ENCODE data around the gene LRRC27.

LRRC27 gene

DNA sequence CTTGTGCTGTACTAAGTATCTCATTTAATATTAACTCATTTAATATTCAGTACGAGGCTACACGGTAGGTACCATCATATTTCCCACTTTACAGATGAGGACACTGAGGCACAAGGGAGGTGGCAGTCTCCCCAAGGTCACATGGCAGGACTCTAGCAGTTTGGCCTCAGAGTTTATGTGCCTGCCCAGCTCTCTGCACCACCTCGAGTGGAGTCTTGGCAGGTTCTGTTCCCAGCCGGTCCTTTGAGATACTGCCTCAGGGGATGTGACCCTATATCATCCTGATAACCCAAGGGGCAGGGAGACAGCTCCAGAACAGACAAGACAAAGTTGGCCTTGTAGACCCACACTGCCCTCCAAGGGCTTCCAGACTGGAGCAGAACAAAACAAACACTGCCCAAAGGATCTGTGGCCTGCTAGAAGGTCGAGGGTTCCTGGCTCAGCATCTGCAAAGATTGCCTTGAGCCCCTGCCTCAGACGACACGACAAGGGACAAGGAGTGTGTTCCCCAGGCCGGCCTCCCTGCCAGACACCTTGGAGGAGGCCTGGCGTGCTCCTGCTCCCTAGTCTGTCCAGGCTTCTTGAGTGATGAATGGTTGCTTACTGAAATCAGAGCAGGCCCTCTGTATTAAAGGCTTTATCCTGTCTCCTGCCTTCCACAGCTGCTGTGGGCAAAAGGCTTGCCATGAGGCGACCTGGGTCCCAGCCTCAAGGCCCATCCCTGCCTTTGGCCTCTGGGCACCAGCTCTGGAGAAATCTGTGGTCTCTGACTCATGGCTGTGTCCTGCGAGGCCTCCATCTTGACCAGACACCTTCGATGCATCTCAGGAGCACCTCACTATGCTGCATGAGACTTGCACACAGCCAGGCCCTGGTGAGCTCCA is 61.1 kb downstream of the LRRC27 start:
- DNase-seq = no peak

DNA sequence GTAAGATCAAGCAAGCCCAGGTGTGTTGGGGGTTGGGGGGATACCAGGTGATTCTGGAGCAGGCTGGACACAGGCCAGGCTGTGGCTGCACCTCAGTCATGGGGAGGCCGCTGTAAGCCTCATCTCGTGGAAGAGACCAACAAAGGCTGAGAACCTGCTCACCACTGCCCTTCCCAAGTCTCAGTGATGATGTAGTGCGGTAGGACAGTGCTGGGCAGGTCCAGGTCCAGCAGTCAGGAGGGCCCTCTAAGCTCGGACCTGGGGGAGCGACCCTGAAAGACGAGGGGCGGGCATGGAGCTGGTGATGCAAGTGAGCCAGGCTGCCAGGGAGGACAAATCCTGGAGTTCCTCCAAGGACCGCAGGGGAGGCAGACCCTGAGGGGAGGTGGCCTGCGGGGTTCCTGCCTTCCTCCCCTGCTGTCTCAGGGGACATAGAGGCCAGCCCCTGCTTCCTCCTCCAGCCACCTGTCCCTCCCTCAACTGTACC is 61.7 kb downstream of the LRRC27 start:
- DNase-seq = no peak

DNA sequence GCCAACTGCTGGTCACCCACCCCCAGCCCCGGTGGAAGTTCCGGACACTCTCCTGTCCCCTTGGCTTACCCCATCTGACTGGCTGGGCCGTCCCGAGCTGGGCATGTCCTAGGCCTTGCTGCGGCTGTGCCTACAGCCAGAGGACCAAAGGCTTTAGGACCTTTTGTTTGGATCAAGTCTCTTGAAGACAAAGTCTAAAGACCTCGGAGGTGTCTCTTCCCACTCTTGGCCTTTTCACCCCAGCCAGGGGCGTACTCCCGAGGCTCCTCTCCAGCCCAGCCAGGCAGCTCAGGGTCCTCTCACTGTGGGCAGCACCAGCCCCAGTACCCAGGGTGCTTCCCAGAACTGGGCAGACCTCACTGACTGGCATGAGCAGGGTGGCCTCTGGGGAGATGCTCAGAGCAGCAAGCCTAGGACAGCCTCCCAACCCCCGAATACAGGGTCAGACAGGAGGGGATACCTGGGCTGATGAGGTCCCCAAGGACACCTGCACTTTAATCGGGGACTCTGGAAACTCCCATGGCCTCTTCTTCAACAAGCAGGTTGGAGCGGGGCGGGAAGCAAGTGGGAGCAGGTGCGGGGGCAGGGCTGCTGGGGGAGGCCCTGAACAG is 62.3 kb downstream of the LRRC27 start:
- no peak for DNase-seq

DNA sequence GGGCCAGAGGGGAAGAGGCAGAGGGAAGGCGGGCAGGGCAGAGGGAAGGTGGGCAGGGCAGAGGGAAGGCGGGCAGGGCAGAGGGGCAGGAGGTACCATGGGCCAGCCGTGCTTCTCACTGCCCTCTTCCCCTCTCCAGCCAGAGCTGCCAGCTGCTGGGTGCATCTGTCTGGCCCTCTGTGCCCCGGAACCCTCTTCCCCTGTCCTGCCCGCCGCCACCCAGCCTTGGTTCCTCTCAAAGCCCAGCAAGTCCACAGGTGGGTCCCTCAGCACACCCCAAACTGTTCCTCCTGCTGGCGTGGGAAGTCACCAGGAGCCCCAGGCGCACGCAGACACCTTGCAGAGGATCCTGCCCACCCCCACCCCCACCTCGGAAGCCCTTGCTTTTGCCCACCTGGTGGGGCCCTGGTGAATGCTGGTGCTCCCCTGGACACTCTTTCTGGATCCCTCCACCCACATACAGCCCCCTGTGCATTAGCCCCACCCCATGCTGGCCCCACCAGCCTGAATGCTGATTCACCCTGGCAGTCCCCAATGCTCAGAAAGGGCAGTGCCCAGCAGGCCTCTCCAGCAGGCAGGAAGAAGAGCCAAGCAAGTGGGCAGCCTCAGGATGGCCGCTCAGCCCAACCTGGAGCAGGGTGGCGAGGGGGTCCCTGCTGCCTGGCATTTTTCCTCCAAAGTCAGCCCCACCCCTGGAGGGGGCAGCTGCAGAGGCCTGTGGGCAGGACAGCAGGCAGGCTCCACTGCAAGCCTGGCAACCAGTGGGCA is 63.1 kb downstream of the LRRC27 start:
- DNase-seq = no peak

DNA sequence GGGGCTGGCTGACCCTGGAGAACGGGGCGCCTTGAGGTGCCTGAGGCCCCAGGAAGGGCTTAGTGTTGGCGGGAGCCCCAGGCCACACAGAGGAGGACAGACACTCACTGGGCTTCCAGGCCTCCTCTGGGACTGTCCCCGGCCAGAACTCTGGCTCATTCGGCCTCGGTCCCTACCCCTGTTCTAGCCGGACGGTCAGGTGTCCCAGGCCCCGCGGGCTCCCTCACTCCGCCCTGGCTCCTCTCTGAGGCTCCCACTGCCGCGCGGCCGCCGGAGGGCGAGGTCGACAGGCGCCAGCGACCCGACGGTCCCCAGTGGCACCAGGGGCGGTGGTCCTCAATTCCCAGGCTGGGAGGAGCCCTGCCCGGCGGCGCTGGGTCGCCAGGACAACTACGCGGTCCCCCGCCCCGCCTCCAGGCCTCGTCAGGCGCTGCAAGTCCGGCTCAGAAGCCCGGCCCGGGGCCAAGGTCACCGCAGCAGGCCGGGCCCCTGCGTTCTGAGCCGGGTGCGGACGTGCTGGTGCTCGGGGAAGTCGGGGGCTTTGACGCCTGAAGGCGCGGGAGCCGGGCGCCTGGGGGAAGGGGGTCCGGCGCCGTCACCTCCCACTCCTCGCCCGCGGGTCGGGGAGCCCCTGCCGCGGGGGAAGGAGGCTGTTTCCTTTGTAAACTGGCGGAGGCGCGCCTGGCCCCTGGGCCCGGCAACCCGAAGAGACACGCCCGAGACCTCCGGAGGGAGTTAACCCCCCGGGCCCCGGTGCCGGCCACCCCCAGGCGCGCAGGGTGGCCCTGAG is 63.9 kb downstream of the LRRC27 start:
- DNase-seq = peak; percentile 50

DNA sequence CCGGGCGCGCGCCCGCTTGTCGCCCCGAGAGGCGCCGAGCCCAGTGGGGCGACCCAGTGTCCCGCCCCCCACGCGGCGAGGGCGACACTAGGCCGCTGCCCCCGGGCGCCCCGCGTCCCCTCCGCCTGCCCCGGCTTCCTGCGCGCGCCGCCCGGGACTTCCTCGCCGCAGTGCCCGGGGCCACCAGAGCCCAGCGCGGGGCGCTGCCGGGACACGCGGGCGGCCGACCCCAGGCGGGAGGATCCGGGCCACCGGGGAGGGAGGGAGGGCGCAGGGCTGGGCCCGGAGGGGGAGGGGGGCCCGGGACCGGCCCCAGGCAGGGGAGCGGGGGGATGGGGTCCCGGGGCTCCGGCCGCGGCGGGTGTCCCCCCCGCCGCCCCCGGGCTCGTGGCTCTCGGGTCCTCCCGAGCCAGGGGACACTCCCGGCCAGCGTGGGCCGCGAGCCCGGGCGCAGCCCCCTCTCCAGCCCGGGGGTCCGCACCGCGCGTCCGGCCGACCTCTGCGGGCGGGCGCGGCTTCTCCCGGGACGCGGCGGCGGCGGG is 64.6 kb downstream of the LRRC27 start:
- peak; percentile 79 for DNase-seq

DNA sequence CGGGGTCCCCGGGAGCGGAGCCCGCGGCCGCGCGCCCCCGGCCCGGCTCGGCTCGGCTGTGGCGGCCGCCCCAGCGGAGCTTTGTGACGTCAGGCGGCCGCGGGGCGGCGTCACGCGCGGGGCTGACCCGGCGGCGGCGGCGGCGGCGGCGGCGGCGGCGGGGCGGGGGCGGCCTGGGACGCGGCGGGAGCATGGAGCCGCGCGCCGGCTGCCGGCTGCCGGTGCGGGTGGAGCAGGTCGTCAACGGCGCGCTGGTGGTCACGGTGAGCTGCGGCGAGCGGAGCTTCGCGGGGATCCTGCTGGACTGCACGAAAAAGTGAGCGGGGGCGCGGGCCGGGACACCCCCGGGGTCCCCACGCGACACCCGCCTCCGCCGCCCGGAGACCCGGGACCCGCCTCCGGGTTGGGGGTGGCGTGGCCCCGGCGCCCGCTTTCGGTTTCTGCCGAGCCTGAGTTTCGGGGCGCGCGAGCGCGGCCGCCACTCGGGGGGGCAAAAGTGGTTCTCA is 65.1 kb downstream of the LRRC27 start, which contains the start of gene PWWP2B:
PWWP2B (plus strand) TSS at position 165 of the 506 bp plus-strand sequence; CDS start at position 192, 27 bp downstream.
- peak; percentile 67 for DNase-seq

DNA sequence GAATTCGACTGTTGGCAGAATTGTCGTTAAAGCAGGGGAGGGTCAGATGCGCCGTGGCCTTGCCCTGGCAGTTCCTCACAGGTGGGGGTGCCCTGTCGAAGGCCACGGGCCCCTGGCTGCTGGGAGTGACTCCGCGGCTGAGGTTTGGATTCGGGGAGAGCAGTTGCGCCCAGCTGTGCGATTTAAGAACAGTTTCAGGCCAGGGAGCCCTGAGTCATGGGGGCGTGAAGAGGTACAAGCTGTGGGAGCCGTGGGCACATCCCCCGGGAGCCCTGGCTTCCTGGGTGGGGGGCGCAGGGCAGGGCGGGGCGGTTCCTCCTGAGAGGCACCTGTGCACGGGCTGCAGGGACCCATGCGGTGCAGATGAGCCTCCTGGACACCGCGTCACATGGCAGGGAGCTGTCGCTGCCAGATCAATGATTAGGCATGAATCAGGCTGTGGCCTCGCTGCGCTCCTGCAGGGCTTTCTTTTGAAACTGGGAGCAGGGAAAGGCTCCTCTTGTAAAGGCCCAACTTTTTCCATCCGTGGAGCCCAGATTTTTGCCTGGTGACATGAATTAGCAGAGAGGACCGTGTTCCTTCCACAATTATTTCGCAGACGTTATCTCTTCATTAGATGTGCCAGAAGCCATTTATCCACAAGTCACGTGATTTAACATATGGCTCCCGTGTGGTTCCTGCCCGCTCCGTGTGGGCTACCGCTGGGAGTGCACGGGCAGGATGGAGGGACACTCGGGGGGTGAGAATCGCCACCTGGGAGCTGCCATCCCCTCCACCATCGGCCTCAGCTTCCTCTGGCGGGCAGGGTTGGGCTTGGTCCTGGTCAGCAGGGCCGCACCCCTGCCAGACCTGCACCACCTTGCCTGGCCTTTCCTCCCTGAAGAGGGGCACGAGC is 65.9 kb downstream of the LRRC27 start:
- DNase-seq = peak; percentile 46

DNA sequence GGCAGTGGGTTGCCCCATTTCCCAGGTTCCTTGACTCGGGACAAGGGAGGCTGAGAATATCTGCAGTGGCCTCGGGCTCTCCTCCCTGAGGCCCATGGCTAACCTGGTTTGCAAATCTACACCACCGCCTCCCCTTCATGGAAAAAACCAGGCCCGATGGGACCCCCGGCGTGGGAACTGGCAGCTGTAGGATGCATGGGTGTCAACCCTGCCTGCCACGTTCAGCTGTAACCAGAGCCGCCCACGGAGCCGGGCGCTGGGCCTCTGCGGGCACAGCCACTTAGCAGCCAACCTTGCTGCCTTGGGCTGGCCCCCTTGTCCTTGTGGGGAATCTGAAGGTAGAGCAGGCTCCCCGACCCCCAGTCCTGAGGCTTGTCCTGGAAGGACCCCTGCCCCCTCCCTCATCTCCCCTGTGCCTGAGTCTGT is 66.6 kb downstream of the LRRC27 start:
- no peak for DNase-seq

DNA sequence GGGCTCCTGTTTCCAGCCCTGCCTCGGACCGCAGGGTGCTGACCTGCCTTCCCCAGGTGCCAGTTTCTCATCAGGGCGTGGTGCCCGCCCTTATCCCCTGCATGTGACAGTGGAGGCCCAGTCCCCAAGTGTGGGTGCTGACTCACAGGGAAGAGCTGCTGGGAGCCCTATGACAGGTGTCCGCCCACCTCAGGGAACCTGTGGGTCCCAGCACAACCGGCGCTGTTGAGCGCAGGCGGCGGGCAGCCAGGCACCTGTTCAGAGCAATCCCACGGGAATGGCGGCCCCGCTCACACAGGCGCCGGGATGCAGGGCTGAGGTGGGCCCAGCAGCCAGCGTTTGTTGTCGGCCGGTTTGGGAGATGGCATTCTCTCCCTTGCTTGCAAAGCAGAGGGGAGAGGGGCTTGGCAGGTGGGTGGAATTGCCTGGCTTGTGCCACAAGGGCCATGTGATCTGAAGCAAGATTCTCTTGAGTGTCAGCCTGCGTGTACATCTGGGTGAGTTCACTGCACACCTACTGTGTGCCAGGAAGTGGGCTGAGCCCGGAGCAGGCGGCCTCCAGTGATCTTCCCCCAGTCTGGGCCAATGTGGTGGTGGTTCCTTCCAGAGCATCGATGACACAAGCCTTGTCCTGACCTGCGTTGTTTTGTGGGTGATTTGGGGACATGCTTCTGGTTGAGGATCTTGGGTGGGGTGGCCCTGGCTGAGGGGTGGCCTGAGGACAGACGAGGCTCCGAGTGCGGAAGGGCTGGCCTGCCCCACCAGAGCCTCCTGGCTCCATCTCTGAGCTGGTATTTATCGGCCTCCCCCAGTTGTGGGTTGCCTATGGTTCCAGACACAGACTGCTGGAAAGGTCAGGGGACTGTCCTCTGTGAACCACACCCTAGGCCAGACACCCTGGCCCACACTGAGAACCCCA is 67.4 kb downstream of the LRRC27 start:
- no peak for DNase-seq

DNA sequence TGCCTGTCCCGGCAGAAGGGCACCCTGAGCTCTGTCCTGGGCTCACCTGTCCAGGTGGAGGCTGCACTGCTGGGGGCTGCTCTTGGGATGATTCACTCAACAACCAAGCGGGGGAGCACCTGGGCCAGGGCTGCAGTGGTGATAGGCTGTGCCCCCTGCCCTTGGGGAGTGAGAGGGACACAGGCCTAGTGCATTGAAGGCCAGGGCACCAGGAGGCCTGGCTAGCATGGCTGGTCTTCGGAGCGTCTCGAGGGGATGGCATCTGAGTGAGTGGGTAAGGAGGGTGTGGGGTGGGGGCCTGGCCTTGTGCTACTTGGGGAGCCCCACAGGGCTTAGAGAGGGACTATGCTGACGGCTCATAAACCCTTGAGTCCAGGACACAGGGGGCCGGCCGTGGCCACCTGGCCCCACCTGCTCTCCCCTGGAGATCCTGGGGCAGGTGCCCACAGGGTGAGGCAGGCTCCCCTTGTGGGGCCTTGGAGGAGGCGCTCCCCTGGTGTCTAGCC is 68.1 kb downstream of the LRRC27 start:
- DNase-seq = no peak

DNA sequence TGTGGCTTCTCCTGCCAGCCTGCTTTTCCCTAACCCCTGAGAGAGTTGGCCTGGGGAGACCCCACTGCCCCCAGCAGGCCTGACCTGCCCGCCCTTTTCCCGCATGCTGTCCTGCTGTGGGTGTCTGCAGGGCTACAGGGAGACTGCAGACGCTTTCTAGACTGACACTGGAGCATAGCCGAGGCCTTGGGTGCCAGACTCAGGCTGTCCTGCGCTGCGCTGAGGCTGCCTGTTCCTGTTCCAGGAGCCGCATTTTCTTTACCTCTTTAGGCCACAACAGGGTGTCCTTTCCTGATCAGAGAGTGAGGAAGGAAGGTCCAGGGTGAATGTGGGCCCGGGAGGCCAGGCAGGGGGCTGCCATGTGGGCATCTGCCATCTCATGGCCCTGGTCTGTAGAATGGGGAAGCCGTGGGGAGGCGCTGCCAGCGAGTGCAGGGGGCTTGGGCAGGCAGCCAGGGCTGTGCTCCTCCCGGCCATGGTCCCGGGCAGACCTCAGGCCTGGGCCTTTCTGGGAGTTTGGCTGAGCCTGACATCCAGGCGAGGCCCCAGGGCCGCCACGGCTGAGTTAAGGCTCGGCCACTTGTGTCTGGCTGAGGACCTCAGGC is 68.7 kb downstream of the LRRC27 start:
- no peak for DNase-seq

DNA sequence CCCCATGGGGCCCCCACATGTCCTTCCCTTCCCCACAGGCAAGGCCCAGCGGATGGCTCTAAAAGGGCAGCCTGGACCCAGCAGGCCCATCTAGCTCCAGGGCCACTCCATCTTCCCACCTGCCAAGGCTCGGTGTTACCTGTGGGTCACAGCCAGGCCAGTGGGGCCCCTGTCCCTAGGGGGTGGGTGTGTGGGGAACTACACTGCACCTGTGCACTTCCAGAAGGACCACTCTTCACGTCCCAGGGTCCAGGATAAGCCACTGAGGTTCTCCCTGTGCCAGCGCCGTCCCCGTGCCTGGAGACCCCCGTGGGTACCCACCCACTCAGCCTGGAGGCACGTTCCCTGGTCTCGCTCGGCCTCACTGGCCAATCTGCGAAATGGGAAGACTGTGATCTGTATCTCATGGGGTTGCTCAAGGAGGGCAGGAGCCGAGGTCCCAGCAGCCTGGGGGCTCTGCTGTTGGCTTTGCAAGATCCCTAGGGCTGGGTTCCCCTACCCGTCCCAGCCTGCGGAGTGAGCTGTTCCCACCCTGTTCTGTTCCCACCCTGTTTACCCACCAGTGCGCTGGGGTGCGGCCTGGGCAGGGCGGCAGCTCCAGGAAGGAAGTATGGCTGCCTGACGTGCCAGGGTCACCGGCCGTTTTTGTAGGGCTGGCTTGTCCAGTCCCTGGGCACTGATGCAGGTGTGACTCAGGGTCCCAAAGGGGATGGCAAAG is 69.6 kb downstream of the LRRC27 start:
- no peak for DNase-seq

DNA sequence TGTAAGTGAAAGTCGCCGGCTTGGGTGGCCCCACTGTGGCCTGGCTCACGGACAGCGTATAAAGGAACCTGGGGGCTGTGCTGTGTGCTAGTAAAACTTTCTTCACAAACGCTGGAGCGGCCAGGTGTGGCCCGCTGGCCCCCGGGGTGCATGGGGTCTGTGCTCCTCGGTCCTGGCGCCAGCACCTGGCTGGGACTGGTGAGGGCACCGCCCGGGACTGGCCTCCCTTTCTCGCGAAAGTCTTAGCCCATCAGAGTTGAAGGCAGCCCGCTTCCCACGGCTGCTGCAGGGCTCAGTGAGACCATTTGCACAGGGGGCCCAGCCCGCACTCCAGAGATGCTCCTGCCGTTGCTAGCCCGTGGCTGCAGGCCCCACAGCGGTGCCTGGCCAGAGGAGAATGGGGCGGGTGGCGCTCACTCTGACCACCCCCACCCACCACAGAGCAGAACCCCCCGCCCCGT is 70.8 kb downstream of the LRRC27 start:
- DNase-seq = no peak

DNA sequence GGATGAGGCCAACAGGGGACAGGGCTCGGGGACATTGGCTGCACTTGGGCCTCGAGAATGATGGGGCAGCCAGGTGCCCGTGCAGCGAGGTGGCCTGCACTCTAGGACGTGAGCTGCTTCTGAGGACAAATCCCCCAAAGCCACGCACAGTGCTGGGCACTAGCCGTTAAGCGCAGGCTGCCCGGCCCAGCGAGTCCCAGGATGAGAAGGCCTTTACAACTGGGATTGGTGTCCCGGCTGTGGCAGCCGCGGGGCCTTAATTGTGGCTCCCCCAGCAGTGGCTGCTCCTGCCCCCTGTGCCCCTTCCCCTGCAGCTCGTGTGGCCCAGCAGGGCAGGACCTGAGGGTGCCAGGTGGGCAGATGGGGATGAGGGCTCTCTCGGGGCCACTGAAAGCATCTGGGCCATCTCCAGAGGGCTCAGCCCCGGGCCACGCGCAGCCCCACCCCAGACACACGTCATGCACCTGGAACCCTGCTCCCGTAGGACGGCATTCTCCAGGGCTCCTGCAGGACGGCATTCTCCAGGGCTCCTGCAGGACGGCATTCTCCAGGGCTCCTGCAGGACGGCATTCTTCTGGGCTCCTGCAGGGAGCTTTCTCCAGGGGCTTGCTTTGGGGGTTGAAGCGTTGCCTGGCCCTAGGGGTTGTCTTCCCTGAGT is 71.6 kb downstream of the LRRC27 start:
- no peak for DNase-seq

DNA sequence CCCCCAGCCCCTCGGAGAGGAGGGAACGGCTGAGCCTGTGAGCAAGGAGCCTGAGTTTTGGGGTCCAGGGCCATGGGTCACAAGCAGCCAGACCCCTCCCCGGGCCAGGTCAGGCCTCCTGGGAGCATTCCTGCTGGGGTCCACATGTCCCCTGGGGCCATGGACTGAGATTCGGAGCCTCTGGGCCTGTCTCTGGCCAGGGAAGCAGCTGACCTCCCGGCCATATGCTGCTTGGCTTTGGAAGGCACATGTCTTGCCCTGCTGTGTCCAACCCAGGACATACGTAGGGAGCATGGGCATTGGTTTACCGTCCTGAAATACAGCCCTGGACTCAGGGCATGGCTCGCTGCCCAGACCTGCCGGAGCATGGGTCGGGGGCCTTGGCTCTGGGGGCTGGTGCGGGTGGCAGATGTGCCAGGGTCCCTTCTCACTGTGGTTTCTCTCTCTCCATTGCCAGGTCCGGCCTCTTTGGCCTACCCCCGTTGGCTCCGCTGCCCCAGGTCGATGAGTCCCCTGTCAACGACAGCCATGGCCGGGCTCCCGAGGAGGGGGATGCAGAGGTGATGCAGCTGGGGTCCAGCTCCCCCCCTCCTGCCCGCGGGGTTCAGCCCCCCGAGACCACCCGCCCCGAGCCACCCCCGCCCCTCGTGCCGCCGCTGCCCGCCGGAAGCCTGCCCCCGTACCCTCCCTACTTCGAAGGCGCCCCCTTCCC is 72.3 kb downstream of the LRRC27 start:
- no peak for DNase-seq

DNA sequence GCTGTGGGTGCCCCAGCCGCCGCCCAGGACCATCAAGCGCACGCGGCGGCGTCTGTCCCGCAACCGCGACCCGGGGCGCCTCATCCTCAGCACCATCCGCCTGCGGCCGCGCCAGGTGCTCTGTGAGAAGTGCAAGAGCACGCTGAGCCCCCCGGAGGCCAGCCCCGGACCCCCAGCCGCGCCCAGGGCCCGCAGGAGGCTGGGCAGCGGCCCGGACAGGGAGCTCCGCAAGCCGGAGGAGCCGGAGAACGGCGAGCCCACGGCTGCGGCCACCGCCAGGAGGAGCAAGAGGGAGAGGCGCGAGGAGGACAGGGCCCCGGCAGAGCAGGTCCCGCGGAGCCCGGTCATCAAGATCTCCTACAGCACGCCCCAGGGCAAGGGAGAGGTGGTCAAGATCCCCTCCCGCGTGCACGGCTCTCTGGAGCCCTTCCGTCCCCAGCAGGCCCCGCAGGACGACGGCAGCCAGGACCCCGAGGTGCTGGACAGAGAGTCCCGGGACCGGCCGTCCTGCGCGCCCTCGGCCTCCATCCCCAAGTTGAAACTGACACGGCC is 73.0 kb downstream of the LRRC27 start:
- DNase-seq = no peak
